ENCODE data around the gene HPSE2.

Gene HPSE2

GRCh38 chr10:99235658-99236626, at the start of gene HPSE2:
Gene HPSE2 (minus strand): TSS chr10:99235852.
- TF ChIP-seq GATA2 (IDR thresholded peaks at IDR 0.05; ENCODE audit: low read depth, low read length) (no peak), GATA3 (IDR thresholded peaks at IDR 0.05; ENCODE audit: low read depth, low read length) (no peak)

GRCh38 chr10:99280472-99280871, 44.8 kb upstream of the HPSE2 start:
- TF ChIP-seq GATA2 (IDR thresholded peaks at IDR 0.05; ENCODE audit: low read depth, low read length) (no peak), GATA3 (IDR thresholded peaks at IDR 0.05; ENCODE audit: low read depth, low read length) (no peak)

GRCh38 chr10:99279626-99280111, 44.0 kb upstream of the HPSE2 start:
- no peak for TF ChIP-seq GATA3 (IDR thresholded peaks at IDR 0.05; ENCODE audit: low read depth, low read length)
- TF ChIP-seq GATA2 (IDR thresholded peaks at IDR 0.05; ENCODE audit: low read depth, low read length) = no peak

GRCh38 chr10:99276848-99277486, 41.3 kb upstream of the HPSE2 start:
- no peak for TF ChIP-seq GATA3 (IDR thresholded peaks at IDR 0.05; ENCODE audit: low read depth, low read length)
- TF ChIP-seq GATA2 (IDR thresholded peaks at IDR 0.05; ENCODE audit: low read depth, low read length) = no peak

- TF ChIP-seq GATA2 (IDR thresholded peaks at IDR 0.05; ENCODE audit: low read depth, low read length) (no peak), GATA3 (IDR thresholded peaks at IDR 0.05; ENCODE audit: low read depth, low read length) (no peak)
Observed at GRCh38 chr10:99266383-99266782, 30.7 kb upstream of the HPSE2 start.

- TF ChIP-seq GATA2 (IDR thresholded peaks at IDR 0.05; ENCODE audit: low read depth, low read length) (no peak), GATA3 (IDR thresholded peaks at IDR 0.05; ENCODE audit: low read depth, low read length) (no peak)
Observed at GRCh38 chr10:99248824-99249223, 13.2 kb upstream of the HPSE2 start.

- TF ChIP-seq GATA2 (IDR thresholded peaks at IDR 0.05; ENCODE audit: low read depth, low read length) (no peak), GATA3 (IDR thresholded peaks at IDR 0.05; ENCODE audit: low read depth, low read length) (no peak)
Observed at GRCh38 chr10:99236627-99237309, 1.1 kb upstream of the HPSE2 start.

GRCh38 chr10:99234791-99235657, 628 bp downstream of the HPSE2 start:
- TF ChIP-seq GATA2 (IDR thresholded peaks at IDR 0.05; ENCODE audit: low read depth, low read length) (no peak), GATA3 (IDR thresholded peaks at IDR 0.05; ENCODE audit: low read depth, low read length) (no peak)

GRCh38 chr10:99234041-99234790, 1.4 kb downstream of the HPSE2 start:
- TF ChIP-seq GATA2 (IDR thresholded peaks at IDR 0.05; ENCODE audit: low read depth, low read length) (no peak), GATA3 (IDR thresholded peaks at IDR 0.05; ENCODE audit: low read depth, low read length) (no peak)

GRCh38 chr10:99233689-99234037, 2.0 kb downstream of the HPSE2 start:
- no peak for TF ChIP-seq GATA2 (IDR thresholded peaks at IDR 0.05; ENCODE audit: low read depth, low read length)
- TF ChIP-seq GATA3 (IDR thresholded peaks at IDR 0.05; ENCODE audit: low read depth, low read length) = no peak

- TF ChIP-seq GATA2 (IDR thresholded peaks at IDR 0.05; ENCODE audit: low read depth, low read length) (no peak), GATA3 (IDR thresholded peaks at IDR 0.05; ENCODE audit: low read depth, low read length) (no peak)
Observed at GRCh38 chr10:99233000-99233688, 2.5 kb downstream of the HPSE2 start.

- TF ChIP-seq GATA3 (IDR thresholded peaks at IDR 0.05; ENCODE audit: low read depth, low read length) (no peak), GATA2 (IDR thresholded peaks at IDR 0.05; ENCODE audit: low read depth, low read length) (no peak)
Observed at GRCh38 chr10:99232360-99232999, 3.2 kb downstream of the HPSE2 start.

All from SH-SY5Y (cell line).